H1 (cell line): Measurements from ENCODE around the gene GDE1. TPM values are rescaled to one million over a fixed set of nuclear protein-coding genes. Genes with fewer than 3 reads are reported as not detected.

Source experiments
- CTCF ChIA-PET: fragments of 300-600 bp; sonication (Branson Sonifier 250); formaldehyde crosslinking; loops from one replicate; lab custom pipeline; 2021; ENCODE audit not compliant: partially characterized antibody; lab: Charles Lee
- POLR2A ChIA-PET: fragments of 300-600 bp; sonication (Branson Sonifier 250); formaldehyde crosslinking; loops from one replicate; lab custom pipeline; 2021; ENCODE audit warnings: inconsistent platforms; ENCODE audit not compliant: partially characterized antibody; lab: Charles Lee
- DNase-seq, 2 experiments: peaks; one replicate each; pipeline versions ENCODE4 v3.0.0 to v3.0.0-alpha.2; 2010 to 2022; ENCODE audit warnings: low spot score in 2 of 2, low read depth in 1 of 2, mixed read lengths in 1 of 2
- FAIRE-seq: peaks from 2 replicates; lab custom pipeline; 2011; peaks lifted over from hg19 to GRCh38; lab: Jason Lieb, UNC
- H2AFZ ChIP-seq: 2 replicates; pipeline ENCODE4 v1.8.1; 2012; ENCODE audit warnings: low read length, inconsistent platforms
- H2AK5ac ChIP-seq: 2 replicates; pipeline ENCODE4 v1.6.1; 2013; ENCODE audit warnings: low read depth, low read length
- H2BK120ac ChIP-seq: replicated peaks from 2 replicates; pipeline ENCODE3; 2013; ENCODE audit warnings: low read depth, low read length, inconsistent platforms
- H2BK12ac ChIP-seq: 2 replicates; pipeline ENCODE4 v1.6.1; 2013; ENCODE audit warnings: low read depth, low read length
- H2BK15ac ChIP-seq: 2 replicates; pipeline ENCODE4 v1.6.1; 2013; ENCODE audit warnings: low read length
- H2BK20ac ChIP-seq: 2 replicates; pipeline ENCODE4 v1.6.1; 2013; ENCODE audit warnings: low read length
- H2BK5ac ChIP-seq: 2 replicates; pipeline ENCODE4 v1.6.1; 2013; ENCODE audit warnings: low read depth, low read length
- H3K14ac ChIP-seq: 2 replicates; pipeline ENCODE4 v1.6.1; 2013; ENCODE audit warnings: inconsistent platforms; ENCODE audit not compliant: insufficient read length
- H3K18ac ChIP-seq: 2 replicates; pipeline ENCODE4 v1.6.1; 2013; ENCODE audit warnings: low read length; ENCODE audit errors: extremely low read depth
- H3K23ac ChIP-seq: 2 replicates; pipeline ENCODE4 v1.6.1; 2013; ENCODE audit warnings: inconsistent platforms; ENCODE audit not compliant: insufficient read length
- H3K23me2 ChIP-seq: 2 replicates; pipeline ENCODE4 v1.6.1; 2013; ENCODE audit warnings: low read depth, low read length
- H3K27ac ChIP-seq: 2 replicates; pipeline ENCODE4 v1.6.1; 2011; ENCODE audit warnings: low read depth, low read length, inconsistent platforms
- H3K27me3 ChIP-seq, 4 experiments: replicated peaks in 1 of 4; 1 replicate in 1 of 4; 2 replicates in 3 of 4; pipeline versions ENCODE4 v1.6.1 to v1.8.1; 2011 to 2013; ENCODE audit warnings: low read length in 3 of 4, mild to moderate bottlenecking in 3 of 4, inconsistent platforms in 2 of 4, mixed read lengths in 2 of 4, moderate library complexity in 1 of 4; ENCODE audit not compliant: control insufficient read depth in 3 of 4, insufficient read depth in 3 of 4; ENCODE audit errors: extremely low read depth in 1 of 4
- H3K36me3 ChIP-seq, 4 experiments: 2 replicates each; pipeline versions ENCODE4 v1.6.1 to v1.8.1; 2011 to 2013; ENCODE audit warnings: mild to moderate bottlenecking in 4 of 4, low read length in 3 of 4, moderate library complexity in 2 of 4, control low read depth in 1 of 4, inconsistent platforms in 1 of 4; ENCODE audit not compliant: insufficient read depth in 4 of 4, control insufficient read depth in 2 of 4
- H3K4ac ChIP-seq: replicated peaks from 2 replicates; pipeline ENCODE3; 2013; ENCODE audit warnings: low read length, low read depth, mixed read lengths, inconsistent platforms; ENCODE audit not compliant: insufficient read length
- H3K4me1 ChIP-seq, 4 experiments: replicated peaks in 1 of 4; 1 replicate in 1 of 4; 2 replicates in 3 of 4; pipeline versions ENCODE4 v1.6.1 to v1.8.1; 2011 to 2013; ENCODE audit warnings: low read length in 3 of 4, inconsistent platforms in 2 of 4, mixed read lengths in 1 of 4; ENCODE audit not compliant: insufficient read depth in 4 of 4, control insufficient read depth in 3 of 4
- H3K4me2 ChIP-seq, 2 experiments: 2 replicates each; pipeline versions ENCODE4 v1.6.1 to v1.8.1; 2011 to 2013; ENCODE audit warnings: low read depth in 2 of 2, low read length in 2 of 2, control low read depth in 1 of 2, inconsistent platforms in 1 of 2, mild to moderate bottlenecking in 1 of 2; ENCODE audit not compliant: insufficient read depth in 1 of 2
- H3K4me3 ChIP-seq, 4 experiments: fragments of 200-600, 300-600 bp in 1 of 4; sonication (generic), shearing (Covaris generic), sonication (Bioruptor Twin) in 1 of 4; 2 replicates each; pipeline versions ENCODE4 v1.5.1 to v1.8.1; 2011 to 2016; ENCODE audit warnings: low read length in 4 of 4, low read depth in 3 of 4, control low read depth in 2 of 4, inconsistent platforms in 2 of 4, mild to moderate bottlenecking in 2 of 4, mixed read lengths in 1 of 4, moderate library complexity in 1 of 4; ENCODE audit not compliant: insufficient read depth in 2 of 4; ENCODE audit errors: extremely low read depth in 1 of 4
- H3K56ac ChIP-seq: replicated peaks from 2 replicates; pipeline ENCODE3; 2013; ENCODE audit warnings: low read depth, mild to moderate bottlenecking, mixed read lengths, low read length, inconsistent platforms; ENCODE audit not compliant: insufficient read length
- H3K79me1 ChIP-seq: 2 replicates; pipeline ENCODE4 v1.6.1; 2013; ENCODE audit warnings: low read depth, low read length, control low read depth
- H3K79me2 ChIP-seq, 2 experiments: 2 replicates each; pipeline versions ENCODE4 v1.6.1 to v1.8.1; 2012 to 2013; ENCODE audit warnings: low read length in 2 of 2, mild to moderate bottlenecking in 2 of 2, inconsistent platforms in 1 of 2; ENCODE audit not compliant: insufficient read depth in 2 of 2, control insufficient read depth in 1 of 2
- H3K9ac ChIP-seq, 4 experiments: replicated peaks in 1 of 4; 1 replicate in 1 of 4; 2 replicates in 3 of 4; pipeline versions ENCODE4 v1.6.1 to v1.8.1; 2011 to 2013; ENCODE audit warnings: low read depth in 3 of 4, low read length in 3 of 4, control low read depth in 2 of 4, mild to moderate bottlenecking in 2 of 4, moderate library complexity in 2 of 4, inconsistent platforms in 1 of 4; ENCODE audit errors: extremely low read depth in 1 of 4
- H3K9me3 ChIP-seq, 2 experiments: 2 replicates each; pipeline versions ENCODE4 v1.6.1 to v1.8.1; 2012 to 2013; ENCODE audit warnings: mild to moderate bottlenecking in 2 of 2, moderate library complexity in 2 of 2, control low read depth in 1 of 2, inconsistent platforms in 1 of 2, low read depth in 1 of 2, low read length in 1 of 2, mixed read lengths in 1 of 2; ENCODE audit not compliant: insufficient read depth in 2 of 2
- H4K20me1 ChIP-seq, 2 experiments: replicated peaks in 1 of 2; 2 replicates each; pipeline versions ENCODE3 to v1.8.1; 2011 to 2013; ENCODE audit warnings: inconsistent platforms in 2 of 2, low read length in 2 of 2, mild to moderate bottlenecking in 1 of 2; ENCODE audit not compliant: insufficient read depth in 2 of 2, control insufficient read depth in 1 of 2
- H4K5ac ChIP-seq: 2 replicates; pipeline ENCODE4 v1.6.1; 2013; ENCODE audit warnings: low read length, low read depth, mixed read lengths, inconsistent platforms; ENCODE audit not compliant: insufficient read length
- H4K8ac ChIP-seq: 2 replicates; pipeline ENCODE4 v1.8.0; 2013; ENCODE audit warnings: mild to moderate bottlenecking, moderate library complexity, low read length, inconsistent platforms; ENCODE audit not compliant: insufficient read depth; ENCODE audit errors: extremely low read depth
- H4K91ac ChIP-seq: replicated peaks from 2 replicates; pipeline ENCODE3; 2013; ENCODE audit warnings: low read length, mixed read lengths, inconsistent platforms; ENCODE audit not compliant: insufficient read length
- ASH2L ChIP-seq: fragments of 200-600, 300-600 bp; sonication (generic); IDR thresholded peaks from one replicate; pipeline ENCODE4 v1.7.1; 2017; ENCODE audit warnings: low read length
- CBX5 ChIP-seq: fragments of 300-800, 300-1000 bp; sonication (generic); IDR thresholded peaks from 2 replicates; pipeline ENCODE4 v1.7.1; 2016; ENCODE audit warnings: antibody characterized with exemption, low read length, low read depth
- EZH2 ChIP-seq: fragments of 200-600 bp; sonication (generic); IDR thresholded peaks from 2 replicates; pipeline ENCODE4 v1.7.1; 2012; ENCODE audit warnings: low read depth, mild to moderate bottlenecking, moderate library complexity, low read length, inconsistent platforms; ENCODE audit not compliant: severe bottlenecking
- GTF2F1 ChIP-seq: IDR thresholded peaks from 2 replicates; pipeline ENCODE4 v1.6.1; 2012; ENCODE audit warnings: low read depth, low read length, improper control_type of control experiment, borderline replicate concordance
- KDM4A ChIP-seq: IDR thresholded peaks from one replicate; pipeline ENCODE4 v1.7.1; 2012; ENCODE audit warnings: low read depth, mild to moderate bottlenecking, moderate library complexity, low read length, inconsistent platforms; ENCODE audit not compliant: severe bottlenecking
- MAX ChIP-seq: IDR thresholded peaks from 2 replicates; pipeline ENCODE4 v1.6.1; 2012; ENCODE audit warnings: inconsistent platforms
- NANOG ChIP-seq: IDR thresholded peaks from 2 replicates; pipeline ENCODE4 v1.6.1; 2011; ENCODE audit warnings: low read length, low read depth, mild to moderate bottlenecking, inconsistent platforms; ENCODE audit not compliant: insufficient read depth, poor library complexity, severe bottlenecking
- WGBS, 2 experiments: shearing (Covaris generic) in 1 of 2; methylation state at CpG; one replicate each; pipeline versions ENCODE4 v1.1.6 to v1.1.7; 2013 to 2015; ENCODE audit warnings: low lambda C conversion rate in 2 of 2, mixed read lengths in 2 of 2, inconsistent platforms in 1 of 2, low coverage in 1 of 2, missing lambda C conversion rate in 1 of 2; ENCODE audit not compliant: insufficient replicate concordance in 2 of 2, insufficient coverage in 1 of 2, insufficient read length in 1 of 2; ENCODE audit errors: extremely low coverage in 1 of 2, missing lambda C conversion rate in 1 of 2; 5-methylcytosine and 5-hydroxymethylcytosine counted together
- polyA plus RNA-seq, 7 experiments: library from polyadenylated mRNA; depleted of rRNA in 3 of 7; stranded (reverse) in 5 of 7; unstranded in 2 of 7; fragments of >200 nt in 5 of 7; fragments of 200-250 nt in 2 of 7; gene quantifications; 1 replicate in 5 of 7; 2 replicates in 1 of 7; 4 replicates in 1 of 7; pipeline versions ENCODE4 v1.2.1 to v1.2.3, GENCODE V29; 2011 to 2013; ENCODE audit warnings: missing spikeins in 2 of 7, mixed read lengths in 2 of 7
- total RNA-seq: library from RNA; stranded (reverse); fragmentation: NEBNext Ultra II Directional; extraction: Animal tissue kit (Norgen Biotek cat#: 25700); gene quantifications from 2 replicates; pipeline ENCODE4 v1.2.1, GENCODE V29; 2021

GDE1 gene
- total and polyA plus RNA-seq, 2 of the 8 experiments (the other 6 are each of a cell fraction or from before 2014, with no cell fraction given) = 29.2 to 70.8 TPM

- H3K4me3 ChIP-seq = no peak overlapping the region
- no peak overlapping the region for H3K14ac ChIP-seq
- H2BK15ac ChIP-seq = no peak overlapping the region
- no peak overlapping the region for H3K23ac ChIP-seq
- H4K91ac ChIP-seq = no peak overlapping the region
- H3K79me1 ChIP-seq = no peaks in the 10 kb centered on the region
- CTCF ChIA-PET = interaction anchor here (0.9 to 1.1 kb wide), 2 partner anchors 47 to 348 kb away, joined by 3 read pairs; no protein-coding TSS in a partner anchor
- no peak overlapping the region for H2BK12ac ChIP-seq
- H3K36me3 ChIP-seq = no peaks in the 10 kb centered on the region
- no peak overlapping the region for H3K18ac ChIP-seq
- WGBS, 2 experiments = 89% methylated on average over 12 of the region's 12 CpGs; no CpG with 5 or more reads in 1 of the 2 experiments
- no peak for DNase-seq
- peaks cover 2 to 7% of the 10 kb centered on the region in 2 experiments; a peak in 3 of 4 replicates for H3K9me3 ChIP-seq
- H3K4me2 ChIP-seq = no peak overlapping the region
- no peak for TF ChIP-seq EZH2
- TF ChIP-seq MAX = no peak
- TF ChIP-seq CBX5 = no peak
- no peak for TF ChIP-seq GTF2F1
- no peak for TF ChIP-seq KDM4A
- TF ChIP-seq NANOG = no peak
- no peak for TF ChIP-seq ASH2L
- TF ChIP-seq, all 59 proteins: peak for 0
- H2BK5ac ChIP-seq = no peak overlapping the region
- FAIRE-seq = no peak
- no peaks in the 10 kb centered on the region for H3K23me2 ChIP-seq
- no peak overlapping the region for H2BK20ac ChIP-seq
- no peak overlapping the region for H2AFZ ChIP-seq
- H3K27me3 ChIP-seq = no peaks in the 10 kb centered on the region
- no peak overlapping the region for H3K27ac ChIP-seq
- no peak overlapping the region for H4K5ac ChIP-seq
- H2AK5ac ChIP-seq = no peak overlapping the region
- H3K4ac ChIP-seq = no peak overlapping the region
- no peak overlapping the region for H2BK120ac ChIP-seq
- H3K56ac ChIP-seq = no peak overlapping the region
- POLR2A ChIA-PET = no interaction called here
- H4K20me1 ChIP-seq = no peaks in the 10 kb centered on the region
- no peaks in the 10 kb centered on the region for H3K79me2 ChIP-seq
- no peak overlapping the region for H3K9ac ChIP-seq
- no peaks in the 10 kb centered on the region for H3K4me1 ChIP-seq
- no peak overlapping the region for H4K8ac ChIP-seq
These were observed 58.2 kb downstream of the GDE1 start for GRCh38 chr16:19463468-19464315.
